Stimulated activated naive CD4-positive, alpha-beta T cell treated with Interleukin-2 at 50 U/mL for 16 hours (primary cell): Measurements from ENCODE around the gene ADGRG7.

Experiments used
- DNase-seq: peaks from one replicate; lab custom pipeline; 2025; lab: John Stamatoyannopoulos, UW

ADGRG7 gene

GRCh38 chr3:100602506-100603444 is 6.6 kb upstream of the ADGRG7 start:
- no peak for DNase-seq

DNA sequence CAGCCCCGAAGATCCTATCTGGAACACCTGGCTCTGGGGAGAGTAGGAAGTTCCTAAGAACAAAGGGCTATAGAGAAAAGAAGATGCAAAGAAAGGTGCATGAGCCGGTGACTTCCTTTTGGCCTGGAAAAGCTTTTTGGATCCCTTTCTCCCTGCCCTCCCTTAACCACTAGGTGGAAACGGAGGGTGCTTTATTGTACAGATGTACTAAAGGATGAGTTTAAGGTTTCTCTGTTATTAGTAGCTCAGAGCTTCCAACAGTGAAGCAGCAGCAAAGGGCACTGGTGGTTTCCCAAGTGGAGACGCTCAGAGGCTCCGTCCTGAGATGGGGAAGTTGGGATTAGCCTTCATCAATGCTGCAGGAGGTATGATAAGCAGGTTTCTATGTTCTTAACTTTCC is 5.9 kb upstream of the ADGRG7 start:
- no peak for DNase-seq

GRCh38 chr3:100605358-100605757 is 4.0 kb upstream of the ADGRG7 start:
- no peak for DNase-seq

GRCh38 chr3:100606894-100607512 is 2.4 kb upstream of the ADGRG7 start:
- no peak for DNase-seq

DNA sequence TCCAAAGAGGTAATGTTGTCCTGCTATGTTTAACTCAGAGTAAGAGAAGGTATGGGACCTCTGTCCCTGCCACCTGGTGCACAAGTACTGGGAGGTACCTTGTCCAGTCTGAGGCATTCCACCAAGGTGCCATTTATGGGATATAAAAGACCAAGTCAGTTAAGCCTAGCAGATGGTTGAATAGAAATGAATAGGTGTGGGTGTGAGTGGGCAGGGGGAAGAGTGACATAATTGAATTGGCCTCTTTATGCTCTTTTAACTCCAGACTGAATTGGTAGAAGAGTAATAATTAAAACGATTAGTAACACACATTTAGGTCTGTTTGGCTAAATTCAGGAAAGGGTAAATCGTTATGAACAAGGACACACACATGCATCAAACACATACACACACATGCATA is 562 bp downstream of the ADGRG7 start:
- DNase-seq = no peak

DNA sequence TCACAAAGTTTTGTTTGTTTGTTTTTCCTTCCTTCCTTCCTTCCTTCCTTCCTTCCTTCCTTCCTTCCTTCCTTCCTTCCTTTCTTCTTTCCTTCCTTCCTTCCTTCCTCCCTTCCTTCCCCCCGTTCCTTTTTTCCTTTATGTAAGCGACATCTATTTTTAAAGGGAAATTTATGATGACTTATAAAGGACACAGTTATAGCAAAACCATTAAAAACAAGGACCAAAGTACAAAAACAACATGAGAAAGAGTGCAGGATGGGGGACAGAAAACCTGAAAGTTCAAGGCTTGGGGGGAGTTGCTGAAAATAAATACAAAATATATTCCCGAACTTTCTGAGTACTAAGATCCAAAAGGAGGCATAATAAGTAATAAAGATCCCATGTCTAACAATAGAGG is 1.8 kb downstream of the ADGRG7 start:
- no peak for DNase-seq

DNA sequence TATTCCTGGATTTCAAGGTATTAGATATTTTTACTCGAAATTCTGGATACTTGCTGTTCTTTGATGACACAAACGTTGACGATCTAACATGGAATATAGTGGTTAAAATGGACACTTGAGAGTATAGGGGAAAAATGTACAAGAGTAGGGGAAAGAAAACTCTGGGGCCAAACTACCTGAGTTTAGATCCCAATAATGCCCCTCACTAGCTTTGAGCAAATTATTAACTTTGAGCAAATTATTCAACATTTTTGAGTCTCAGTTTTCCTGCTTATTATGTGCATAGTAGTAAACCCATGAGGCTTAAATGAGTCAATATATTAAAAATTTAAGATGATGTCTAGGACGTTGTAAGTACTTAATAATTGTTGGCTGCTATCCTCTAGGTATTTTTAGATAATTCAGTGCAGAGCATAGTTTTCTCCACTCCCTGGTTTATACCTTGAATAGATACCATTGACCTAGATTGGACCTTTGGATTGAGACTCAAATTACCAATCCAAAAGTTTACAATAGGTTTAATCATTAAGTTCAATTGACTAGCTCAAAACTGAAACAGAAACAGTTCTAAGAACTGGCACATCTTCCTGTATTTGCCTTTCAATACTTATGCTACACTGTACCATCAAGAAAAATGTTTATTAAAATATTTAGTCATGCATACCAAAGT is 4.5 kb downstream of the ADGRG7 start:
- DNase-seq = no peak

- DNase-seq = no peak
Measured at GRCh38 chr3:100614941-100615340, 5.5 kb downstream of the ADGRG7 start.

- DNase-seq = no peak
Measured at GRCh38 chr3:100615684-100616083, 6.3 kb downstream of the ADGRG7 start.

GRCh38 chr3:100621251-100621650 is 11.8 kb downstream of the ADGRG7 start:
- no peak for DNase-seq

GRCh38 chr3:100627491-100627890 is 18.1 kb downstream of the ADGRG7 start:
- DNase-seq = no peak

- no peak for DNase-seq
Measured at GRCh38 chr3:100629421-100630127, 20.2 kb downstream of the ADGRG7 start.

DNA sequence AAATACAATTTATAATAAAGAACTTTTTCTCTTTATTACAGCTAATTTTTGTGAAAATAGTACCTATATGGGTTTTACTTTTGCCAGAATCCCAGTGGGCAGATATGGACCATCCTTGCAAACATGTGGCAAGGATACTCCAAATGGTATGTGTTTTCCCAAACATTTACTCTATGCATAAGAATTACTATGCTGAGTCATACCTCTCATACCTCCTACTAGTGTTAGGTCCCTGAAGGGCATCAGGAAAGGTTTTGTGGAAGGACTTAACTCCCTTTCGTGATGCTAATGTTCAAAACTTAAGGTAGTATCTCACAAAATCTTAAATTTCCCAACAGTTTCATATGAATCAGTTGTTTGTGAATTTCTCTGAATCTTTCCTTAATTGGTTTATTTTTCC is 21.3 kb downstream of the ADGRG7 start:
- DNase-seq = no peak

- DNase-seq = no peak
Measured at GRCh38 chr3:100631236-100631635, 21.8 kb downstream of the ADGRG7 start.

- DNase-seq = no peak
Measured at GRCh38 chr3:100634493-100635272, 25.3 kb downstream of the ADGRG7 start.

- DNase-seq = no peak
Measured at GRCh38 chr3:100635273-100635701, 25.9 kb downstream of the ADGRG7 start.

DNA sequence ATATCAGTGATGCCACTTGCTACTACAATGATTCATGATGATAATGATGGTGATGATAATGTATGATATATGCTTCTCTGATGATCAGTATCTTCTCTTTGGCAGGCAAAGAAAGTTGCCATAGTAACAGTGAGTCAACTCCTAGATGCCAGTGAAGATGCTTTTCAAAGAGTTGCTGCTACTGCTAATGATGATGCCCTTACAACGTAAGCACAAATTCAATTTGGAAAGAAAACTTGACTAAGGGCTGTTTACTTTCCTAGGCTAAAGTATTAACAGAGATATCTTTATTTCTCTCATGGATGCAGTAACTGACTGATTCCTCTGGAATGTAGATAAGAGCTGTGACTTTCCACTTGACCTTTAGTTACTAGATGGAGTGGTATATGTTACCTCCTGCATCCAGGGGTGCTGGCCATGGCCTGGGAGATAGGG is 27.8 kb downstream of the ADGRG7 start:
- no peak for DNase-seq

- no peak for DNase-seq
Measured at GRCh38 chr3:100640633-100641032, 31.2 kb downstream of the ADGRG7 start.

- DNase-seq = no peak
Measured at GRCh38 chr3:100641471-100642032, 32.2 kb downstream of the ADGRG7 start.

DNA sequence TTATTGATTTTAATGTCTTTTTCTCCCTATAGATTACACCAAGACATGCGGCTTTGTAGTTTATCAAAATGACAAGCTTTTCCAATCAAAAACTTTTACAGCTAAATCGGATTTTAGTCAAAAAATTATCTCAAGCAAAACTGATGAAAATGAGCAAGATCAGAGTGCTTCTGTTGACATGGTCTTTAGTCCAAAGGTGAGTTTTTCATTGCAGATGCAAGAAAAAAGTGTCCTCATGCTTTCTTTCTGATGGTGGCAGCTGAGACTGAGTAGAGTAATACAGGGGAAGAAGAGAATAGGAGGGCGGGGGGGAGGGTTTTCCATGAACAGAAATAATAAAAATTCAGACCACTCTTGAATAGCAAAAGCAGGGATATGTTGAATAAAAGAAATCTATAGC is 36.5 kb downstream of the ADGRG7 start:
- no peak for DNase-seq

DNA sequence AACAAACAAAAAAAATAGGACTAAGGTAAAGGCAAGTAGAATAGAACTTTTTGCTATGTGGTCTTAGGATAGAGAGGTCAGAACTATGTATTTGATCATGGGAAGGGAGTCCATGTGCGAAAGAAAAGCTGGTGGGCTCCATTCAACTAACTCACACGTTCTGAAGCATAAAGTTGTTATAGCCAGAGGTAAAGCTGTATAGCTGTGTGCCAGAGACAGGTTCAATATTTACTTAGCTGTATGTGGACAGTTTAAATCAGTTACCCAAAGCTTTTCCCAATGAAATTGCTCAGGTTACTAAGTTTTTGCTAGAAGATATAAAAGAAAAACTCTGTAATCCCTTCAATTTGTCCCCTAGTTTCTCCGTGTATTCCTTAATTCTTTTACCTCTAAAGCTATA is 37.8 kb downstream of the ADGRG7 start:
- DNase-seq = no peak
